ENCODE measurements around the gene CCNDBP1. TPM values are rescaled to one million over a fixed set of nuclear protein-coding genes. Genes with fewer than 3 reads are reported as not detected.

CCNDBP1 gene, protein sequence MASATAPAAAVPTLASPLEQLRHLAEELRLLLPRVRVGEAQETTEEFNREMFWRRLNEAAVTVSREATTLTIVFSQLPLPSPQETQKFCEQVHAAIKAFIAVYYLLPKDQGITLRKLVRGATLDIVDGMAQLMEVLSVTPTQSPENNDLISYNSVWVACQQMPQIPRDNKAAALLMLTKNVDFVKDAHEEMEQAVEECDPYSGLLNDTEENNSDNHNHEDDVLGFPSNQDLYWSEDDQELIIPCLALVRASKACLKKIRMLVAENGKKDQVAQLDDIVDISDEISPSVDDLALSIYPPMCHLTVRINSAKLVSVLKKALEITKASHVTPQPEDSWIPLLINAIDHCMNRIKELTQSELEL
- total RNA-seq, result 47.1 and 68.4 TPM in 2 replicates

DNA sequence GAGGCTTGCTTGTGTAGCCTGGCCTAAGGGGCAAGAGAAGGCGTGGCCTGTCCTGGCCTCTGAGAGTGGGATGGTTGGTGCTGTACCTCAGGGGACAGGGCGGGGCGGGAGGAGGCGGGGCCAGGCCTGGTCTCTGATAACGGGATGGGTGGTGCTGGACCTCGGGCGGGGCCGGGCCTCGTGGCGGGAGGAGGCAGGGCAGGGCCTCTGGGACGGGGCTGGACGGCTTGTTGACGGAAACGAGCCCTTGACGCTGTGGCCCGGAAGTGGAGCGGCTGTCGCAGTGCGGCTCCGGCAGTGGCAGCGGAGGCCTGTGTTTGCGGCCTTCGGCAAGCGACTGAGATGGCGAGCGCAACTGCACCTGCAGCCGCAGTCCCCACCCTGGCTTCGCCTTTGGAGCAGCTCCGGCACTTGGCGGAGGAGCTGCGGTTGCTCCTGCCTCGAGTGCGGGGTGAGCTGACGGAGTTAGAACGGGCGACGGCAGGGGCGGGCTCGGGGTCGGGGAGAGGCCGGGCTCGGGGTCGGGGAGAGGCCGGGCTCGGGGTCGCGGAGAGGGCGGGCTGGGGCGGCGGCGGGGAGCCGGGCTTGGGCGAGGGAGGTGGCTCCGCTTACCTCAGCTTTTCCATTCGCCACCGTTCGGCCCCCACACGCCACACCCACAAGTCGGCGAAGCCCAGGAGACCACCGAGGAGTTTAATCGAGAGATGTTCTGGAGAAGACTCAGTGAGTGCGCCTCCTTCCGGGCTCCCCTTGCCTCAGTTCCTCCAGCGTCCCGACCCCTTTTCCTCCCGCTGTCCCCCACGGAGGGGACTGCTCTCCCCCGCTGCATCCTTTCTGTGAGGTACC, at the start of gene CCNDBP1:
Gene CCNDBP1, plus strand, starts transcription at position 247 of the 846 bp plus-strand sequence. Its CDS starts 96 bp downstream, at position 343.

DNA sequence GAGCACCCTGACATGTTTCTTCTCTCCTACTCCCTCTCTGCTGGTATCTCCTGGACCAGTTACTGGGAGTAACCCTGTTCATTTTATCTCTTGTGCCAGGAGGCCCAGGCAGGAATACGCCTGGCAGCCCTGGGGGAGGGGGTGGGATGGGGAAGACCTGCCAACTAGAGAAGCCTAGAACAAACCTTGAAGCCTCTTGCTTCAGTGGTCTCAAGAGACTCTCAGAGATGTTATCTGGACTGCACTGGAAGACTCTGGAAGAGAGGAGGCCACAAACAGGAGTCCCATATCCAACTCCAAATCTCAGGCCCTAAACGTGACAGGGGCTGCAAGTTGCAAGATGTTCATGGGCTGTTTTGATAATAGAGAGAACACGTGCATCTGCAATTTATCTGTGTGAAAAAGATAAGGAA, 35.8 kb downstream of the CCNDBP1 start, which contains the start of gene EPB42:
Gene EPB42, minus strand, starts transcription at position 28 of the 413 bp plus-strand sequence. CDS start 193 bp downstream, outside the sequence.

Other genes starting within 250 kb of the CCNDBP1 start
- 28.3 and 37.1 TPM in 2 replicates for gene UBR1, start 79.4 kb upstream of the CCNDBP1 start, total RNA-seq
- gene TMEM62, start 51.8 kb upstream of the CCNDBP1 start, total RNA-seq, result 2.4 and 3.8 TPM in 2 replicates
- gene EPB42, start 35.6 kb downstream of the CCNDBP1 start, total RNA-seq, result not detected in 2 replicates
- gene TGM5, start 81.5 kb downstream of the CCNDBP1 start, total RNA-seq, result not detected in 2 replicates
- not detected in 2 replicates for gene TGM7, start 116.9 kb downstream of the CCNDBP1 start, total RNA-seq
- gene LCMT2, start 145.2 kb downstream of the CCNDBP1 start, total RNA-seq, result 5.9 and 10.0 TPM in 2 replicates
- gene ZSCAN29, start 185.6 kb downstream of the CCNDBP1 start, total RNA-seq, result 30.2 and 31.1 TPM in 2 replicates
- gene TUBGCP4, start 185.7 kb downstream of the CCNDBP1 start, total RNA-seq, result 9.0 and 13.9 TPM in 2 replicates

Data from placental epithelial cell (primary cell).